HepG2 (cell line): ENCODE results near the gene FNDC3A. TPM values are rescaled to one million over a fixed set of nuclear protein-coding genes. Genes with fewer than 3 reads are reported as not detected.

Experiments
- CCDC6 ChIP-seq: sonication (generic); formaldehyde crosslinking; IDR thresholded peaks from 2 replicates; pipeline ENCODE4 v1.8.1; 2022; ENCODE audit warnings: mild to moderate bottlenecking, missing genetic modification reagents, moderate library complexity
- DMAP1 ChIP-seq: IDR thresholded peaks from 2 replicates; pipeline ENCODE4 v1.6.1; 2016
- ETV5 ChIP-seq: IDR thresholded peaks from 2 replicates; pipeline ENCODE4 v1.6.1; 2018; ENCODE audit warnings: missing biosample characterization, missing genetic modification reagents, inconsistent platforms, borderline replicate concordance
- GABPA ChIP-seq, 2 experiments: IDR thresholded peaks; 2 replicates each; pipeline ENCODE4 v1.6.1; 2011 to 2016; ENCODE audit warnings: low read depth in 2 of 2, low read length in 1 of 2, missing biosample characterization in 1 of 2, missing genetic modification characterization in 1 of 2
- GATAD1 ChIP-seq: IDR thresholded peaks from 2 replicates; pipeline ENCODE4 v1.6.1; 2016; ENCODE audit warnings: missing genetic modification reagents, missing compliant biosample characterization
- HDAC2 ChIP-seq: sonication (generic); formaldehyde crosslinking; IDR thresholded peaks from 2 replicates; pipeline ENCODE4 v1.4.0; 2020; ENCODE audit warnings: missing genetic modification reagents
- HOXA9 ChIP-seq: sonication (generic); formaldehyde crosslinking; IDR thresholded peaks from 2 replicates; pipeline ENCODE4 v1.8.1; 2022; ENCODE audit warnings: missing genetic modification reagents, mild to moderate bottlenecking, moderate library complexity, borderline replicate concordance
- MAFK ChIP-seq, 2 experiments: IDR thresholded peaks in 1 of 2; conservative IDR thresholded peaks in 1 of 2; 2 replicates each; pipeline ENCODE4 v1.6.1; 2011; ENCODE audit warnings: improper control_type of control experiment in 2 of 2, low read length in 2 of 2
- MED13 ChIP-seq: sonication (generic); formaldehyde crosslinking; IDR thresholded peaks from 2 replicates; pipeline ENCODE4 v1.5.0; 2020; ENCODE audit warnings: missing genetic modification reagents
- MTA1 ChIP-seq: sonication (generic); formaldehyde crosslinking; IDR thresholded peaks from 2 replicates; pipeline ENCODE4 v1.4.0; 2020; ENCODE audit warnings: missing genetic modification reagents, mild to moderate bottlenecking, borderline replicate concordance
- ZNF282 ChIP-seq: fragments of 450-650 bp; IDR thresholded peaks from 2 replicates; pipeline ENCODE4 v1.6.1; 2018; ENCODE audit not compliant: partially characterized antibody
- ZNF3 ChIP-seq: IDR thresholded peaks from 2 replicates; pipeline ENCODE4 v1.7.0; 2017; ENCODE audit warnings: inconsistent platforms
- ZNF619 ChIP-seq: sonication (generic); formaldehyde crosslinking; IDR thresholded peaks from 2 replicates; pipeline ENCODE4 v1.4.0; 2020; ENCODE audit warnings: mild to moderate bottlenecking, missing genetic modification reagents
- polyA plus RNA-seq, 8 experiments: library from polyadenylated mRNA; depleted of rRNA in 3 of 8; stranded (reverse) in 7 of 8; unstranded in 1 of 8; fragments of >200 nt; fragmentation: Illumina TruSeq in 4 of 8; extraction: Trizol in 4 of 8; gene quantifications; 2 replicates each; pipeline versions ENCODE4 v1.2.1 to v1.2.3, GENCODE V29; 2011 to 2016; ENCODE audit warnings: low read depth in 4 of 8, missing spikeins in 1 of 8, mixed read lengths in 1 of 8; ENCODE audit not compliant: insufficient read depth in 1 of 8
- total RNA-seq, 5 experiments: library from RNA; depleted of rRNA; stranded (reverse); fragments of >200 nt; fragmentation: Illumina TruSeq; extraction: Trizol; gene quantifications; 2 replicates each; pipeline ENCODE4 v1.2.3, GENCODE V29; 2016; ENCODE audit warnings: low read depth in 1 of 5
- TF ChIP-seq, protein P1 (sequence below): sonication (generic); formaldehyde crosslinking; IDR thresholded peaks from 2 replicates; pipeline ENCODE4 v1.5.0; 2020; ENCODE audit warnings: mild to moderate bottlenecking, missing genetic modification reagents, moderate library complexity
- TF ChIP-seq, protein P2 (sequence below): sonication (generic); formaldehyde crosslinking; IDR thresholded peaks from 2 replicates; pipeline ENCODE4 v1.4.0; 2020; ENCODE audit warnings: mild to moderate bottlenecking, missing genetic modification reagents
- TF ChIP-seq, protein P3 (sequence below): IDR thresholded peaks from 2 replicates; pipeline ENCODE4 v1.6.1; 2016

The FNDC3A gene
- total and polyA plus RNA-seq, 2 of the 13 experiments (the other 11 are each of a cell fraction or from before 2014, with no cell fraction given) = 36.7 to 39.3 TPM

DNA sequence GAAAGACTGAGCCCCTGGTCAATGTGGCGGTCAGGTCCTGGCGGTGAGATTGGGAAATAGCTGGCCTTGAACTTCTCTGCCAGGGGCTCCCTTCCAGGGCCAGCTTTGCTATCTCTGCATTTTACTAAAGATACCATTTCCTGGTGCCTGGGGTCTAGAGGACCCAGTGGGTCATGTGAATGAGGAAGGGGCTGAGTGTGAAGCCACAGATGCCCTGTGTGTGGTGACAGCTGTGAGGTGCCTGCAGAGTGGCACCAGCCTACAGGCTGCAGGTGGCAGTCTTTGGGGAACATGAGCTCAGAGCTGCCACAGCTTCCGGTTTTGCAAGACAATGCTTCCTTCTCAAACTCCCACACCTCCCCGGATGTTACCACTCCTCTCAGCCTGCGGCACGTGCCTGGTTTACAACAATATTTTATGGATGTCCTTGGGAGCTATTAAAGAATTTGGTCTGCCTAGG lies 239.2 kb downstream of the FNDC3A start (continued):
- TF ChIP-seq, protein P1, sequence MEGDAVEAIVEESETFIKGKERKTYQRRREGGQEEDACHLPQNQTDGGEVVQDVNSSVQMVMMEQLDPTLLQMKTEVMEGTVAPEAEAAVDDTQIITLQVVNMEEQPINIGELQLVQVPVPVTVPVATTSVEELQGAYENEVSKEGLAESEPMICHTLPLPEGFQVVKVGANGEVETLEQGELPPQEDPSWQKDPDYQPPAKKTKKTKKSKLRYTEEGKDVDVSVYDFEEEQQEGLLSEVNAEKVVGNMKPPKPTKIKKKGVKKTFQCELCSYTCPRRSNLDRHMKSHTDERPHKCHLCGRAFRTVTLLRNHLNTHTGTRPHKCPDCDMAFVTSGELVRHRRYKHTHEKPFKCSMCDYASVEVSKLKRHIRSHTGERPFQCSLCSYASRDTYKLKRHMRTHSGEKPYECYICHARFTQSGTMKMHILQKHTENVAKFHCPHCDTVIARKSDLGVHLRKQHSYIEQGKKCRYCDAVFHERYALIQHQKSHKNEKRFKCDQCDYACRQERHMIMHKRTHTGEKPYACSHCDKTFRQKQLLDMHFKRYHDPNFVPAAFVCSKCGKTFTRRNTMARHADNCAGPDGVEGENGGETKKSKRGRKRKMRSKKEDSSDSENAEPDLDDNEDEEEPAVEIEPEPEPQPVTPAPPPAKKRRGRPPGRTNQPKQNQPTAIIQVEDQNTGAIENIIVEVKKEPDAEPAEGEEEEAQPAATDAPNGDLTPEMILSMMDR (CRISPR knock-in tag) = peak; percentile 68
- TF ChIP-seq ZNF3 (0 out of 2 replicates have a peak, but pooled peaks have one; percentile 44), MTA1 (CRISPR knock-in tag) (0 out of 2 replicates have a peak, but pooled peaks have one; percentile 51), HOXA9 (CRISPR knock-in tag) (no peak), DMAP1 (CRISPR knock-in tag) (peak; percentile 61; the same call in 1 of the 2 replicates), ZNF619 (peak; percentile 44; the same call in 1 of the 2 replicates), HDAC2 (CRISPR knock-in tag) (peak; percentile 67; the same call in 1 of the 2 replicates), ETV5 (CRISPR knock-in tag) (peak; percentile 94), MAFK (conservative IDR thresholded peaks at IDR 0.05 in 1 of 2, IDR thresholded peaks at IDR 0.05 in 1 of 2; ENCODE audit: low read length in 2 of 2) (0 out of 4 replicates have a peak, but pooled peaks of 1 of the 2 experiments have one; percentile 9), GABPA (IDR thresholded peaks at IDR 0.05; ENCODE audit: low read depth, low read length) (peak; percentile 69), GABPA (CRISPR knock-in tag; IDR thresholded peaks at IDR 0.05; ENCODE audit: low read depth) (peak; percentile 87), CCDC6 (CRISPR knock-in tag) (peak; percentile 41; the same call in 1 of the 2 replicates), MED13 (CRISPR knock-in tag) (no peak), ZNF282 (no peak), GATAD1 (CRISPR knock-in tag) (0 out of 2 replicates have a peak, but pooled peaks have one; percentile 33)
- TF ChIP-seq, protein P2, sequence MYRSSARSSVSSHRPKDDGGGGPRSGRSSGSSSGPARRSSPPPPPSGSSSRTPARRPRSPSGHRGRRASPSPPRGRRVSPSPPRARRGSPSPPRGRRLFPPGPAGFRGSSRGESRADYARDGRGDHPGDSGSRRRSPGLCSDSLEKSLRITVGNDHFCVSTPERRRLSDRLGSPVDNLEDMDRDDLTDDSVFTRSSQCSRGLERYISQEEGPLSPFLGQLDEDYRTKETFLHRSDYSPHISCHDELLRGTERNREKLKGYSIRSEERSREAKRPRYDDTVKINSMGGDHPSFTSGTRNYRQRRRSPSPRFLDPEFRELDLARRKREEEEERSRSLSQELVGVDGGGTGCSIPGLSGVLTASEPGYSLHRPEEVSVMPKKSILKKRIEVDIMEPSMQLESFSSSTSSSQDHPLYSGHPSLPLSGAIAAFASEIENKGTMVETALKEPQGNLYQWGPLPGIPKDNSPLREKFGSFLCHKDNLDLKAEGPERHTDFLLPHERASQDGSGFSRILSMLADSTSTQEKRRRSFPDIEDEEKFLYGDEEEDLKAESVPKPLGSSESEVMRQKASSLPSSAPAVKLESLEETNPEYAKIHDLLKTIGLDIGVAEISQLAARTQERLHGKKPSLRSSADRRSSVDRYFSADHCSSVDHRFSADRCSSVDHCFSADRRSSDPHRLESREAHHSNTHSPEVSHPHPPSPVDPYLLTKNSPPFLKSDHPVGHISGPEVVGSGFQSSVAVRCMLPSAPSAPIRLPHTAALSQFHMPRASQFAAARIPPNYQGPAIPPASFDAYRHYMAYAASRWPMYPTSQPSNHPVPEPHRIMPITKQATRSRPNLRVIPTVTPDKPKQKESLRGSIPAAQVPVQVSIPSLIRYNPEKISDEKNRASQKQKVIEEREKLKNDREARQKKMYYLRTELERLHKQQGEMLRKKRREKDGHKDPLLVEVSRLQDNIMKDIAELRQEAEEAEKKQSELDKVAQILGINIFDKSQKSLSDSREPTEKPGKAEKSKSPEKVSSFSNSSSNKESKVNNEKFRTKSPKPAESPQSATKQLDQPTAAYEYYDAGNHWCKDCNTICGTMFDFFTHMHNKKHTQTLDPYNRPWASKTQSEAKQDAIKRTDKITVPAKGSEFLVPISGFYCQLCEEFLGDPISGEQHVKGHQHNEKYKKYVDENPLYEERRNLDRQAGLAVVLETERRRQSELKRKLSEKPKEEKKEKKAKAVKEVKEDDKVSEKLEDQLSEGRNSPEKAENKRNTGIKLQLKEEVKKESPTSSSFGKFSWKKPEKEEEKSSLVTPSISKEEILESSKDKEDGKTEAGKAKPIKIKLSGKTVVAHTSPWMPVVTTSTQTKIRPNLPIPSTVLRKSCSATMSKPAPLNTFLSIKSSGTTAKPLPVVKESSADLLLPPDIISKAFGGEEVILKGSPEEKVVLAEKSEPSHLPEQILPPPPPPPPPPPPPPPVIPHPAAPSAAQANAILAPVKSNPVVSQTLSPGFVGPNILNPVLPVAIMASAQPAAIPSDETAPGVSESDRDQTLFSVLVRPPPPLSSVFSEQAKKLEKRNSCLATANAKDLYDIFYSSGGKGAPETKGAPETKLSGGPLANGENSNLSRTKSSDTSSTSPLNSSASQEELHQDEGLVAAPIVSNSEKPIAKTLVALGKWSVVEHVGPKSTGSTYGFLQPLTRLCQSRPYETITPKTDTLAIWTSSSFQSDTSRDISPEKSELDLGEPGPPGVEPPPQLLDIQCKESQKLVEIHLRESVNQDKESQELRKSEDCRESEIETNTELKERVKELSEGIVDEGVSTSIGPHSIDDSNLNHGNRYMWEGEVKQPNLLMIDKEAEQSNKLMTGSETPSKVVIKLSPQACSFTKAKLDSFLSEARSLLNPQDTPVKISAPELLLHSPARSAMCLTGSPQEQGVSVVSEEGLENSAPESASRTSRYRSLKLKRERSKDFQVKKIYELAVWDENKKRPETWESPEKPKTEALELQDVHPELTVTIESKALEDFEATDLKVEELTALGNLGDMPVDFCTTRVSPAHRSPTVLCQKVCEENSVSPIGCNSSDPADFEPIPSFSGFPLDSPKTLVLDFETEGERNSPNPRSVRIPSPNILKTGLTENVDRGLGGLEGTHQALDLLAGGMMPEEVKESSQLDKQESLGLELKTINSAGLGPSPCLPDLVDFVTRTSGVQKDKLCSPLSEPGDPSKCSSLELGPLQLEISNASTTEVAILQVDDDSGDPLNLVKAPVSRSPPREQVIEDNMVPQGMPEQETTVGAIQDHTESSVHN (CRISPR knock-in tag) = 0 out of 2 replicates have a peak, but pooled peaks have one; percentile 48
- TF ChIP-seq, protein P3, sequence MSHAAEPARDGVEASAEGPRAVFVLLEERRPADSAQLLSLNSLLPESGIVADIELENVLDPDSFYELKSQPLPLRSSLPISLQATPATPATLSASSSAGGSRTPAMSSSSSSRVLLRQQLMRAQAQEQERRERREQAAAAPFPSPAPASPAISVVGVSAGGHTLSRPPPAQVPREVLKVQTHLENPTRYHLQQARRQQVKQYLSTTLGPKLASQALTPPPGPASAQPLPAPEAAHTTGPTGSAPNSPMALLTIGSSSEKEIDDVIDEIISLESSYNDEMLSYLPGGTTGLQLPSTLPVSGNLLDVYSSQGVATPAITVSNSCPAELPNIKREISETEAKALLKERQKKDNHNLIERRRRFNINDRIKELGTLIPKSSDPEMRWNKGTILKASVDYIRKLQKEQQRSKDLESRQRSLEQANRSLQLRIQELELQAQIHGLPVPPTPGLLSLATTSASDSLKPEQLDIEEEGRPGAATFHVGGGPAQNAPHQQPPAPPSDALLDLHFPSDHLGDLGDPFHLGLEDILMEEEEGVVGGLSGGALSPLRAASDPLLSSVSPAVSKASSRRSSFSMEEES (CRISPR knock-in tag) = peak; percentile 42
